Measurements from ENCODE around the gene CNGA4. TPM values are rescaled to one million over a fixed set of nuclear protein-coding genes. Genes with fewer than 3 reads are reported as not detected.

The CNGA4 gene
- total and polyA plus RNA-seq, 2 of the 4 experiments (the other 2 are of a cell fraction), result under 0.01 to 0.12 TPM

GRCh38 chr11:6273188-6273587 is 34.3 kb downstream of the CNGA4 start:
- H3K4ac ChIP-seq (ENCODE audit: low read depth, low read length), result no peak overlapping the region
- in situ Hi-C loops (cut with MboI; ENCODE audit: low sequenced_read_pairs) (no loop called here), intact Hi-C loops (cut with micrococcal nuclease) (no loop called here), dilution Hi-C loops (cut with HindIII; ENCODE audit: low sequenced_read_pairs, unreplicated experiment) (no loop called here)
- H3K14ac ChIP-seq (replicated peaks; ENCODE audit: low read depth, low read length), result no peak overlapping the region
- H4K8ac ChIP-seq (ENCODE audit: low read depth in 2 of 2, low read length in 2 of 2), result no peak overlapping the region
- H3K36me3 ChIP-seq (ENCODE audit: control insufficient read depth, insufficient read depth, low read length), result no peaks in the 10 kb centered on the region
- H2BK20ac ChIP-seq (ENCODE audit: low read depth, low read length), result no peak overlapping the region
- TF ChIP-seq RAD21 (IDR thresholded peaks at IDR 0.05; ENCODE audit: low read length) (no peak), RFX5 (IDR thresholded peaks at IDR 0.05; ENCODE audit: low read depth, low read length) (no peak), MAZ (IDR thresholded peaks at IDR 0.05; ENCODE audit: borderline replicate concordance, low read depth, low read length) (no peak), ELK1 (IDR thresholded peaks at IDR 0.05; ENCODE audit: borderline replicate concordance, low read depth, low read length) (no peak), MXI1 (IDR thresholded peaks at IDR 0.05; ENCODE audit: borderline replicate concordance, low read depth, low read length) (no peak), BHLHE40 (IDR thresholded peaks at IDR 0.05; ENCODE audit: low read depth, low read length) (no peak), FOS (IDR thresholded peaks at IDR 0.05; ENCODE audit: low read depth, low read length) (no peak), NFE2L2 (IDR thresholded peaks at IDR 0.05; ENCODE audit: low read depth, low read length) (no peak), USF2 (IDR thresholded peaks at IDR 0.05; ENCODE audit: low read depth, low read length) (no peak), MAFK (IDR thresholded peaks at IDR 0.05; ENCODE audit: low read depth, low read length) (no peak), SMC3 (IDR thresholded peaks at IDR 0.05; ENCODE audit: low read depth, low read length) (no peak), POLR2A (IDR thresholded peaks at IDR 0.05; ENCODE audit: low read depth, low read length) (no peak), CHD1 (IDR thresholded peaks at IDR 0.05; ENCODE audit: low read depth, low read length) (no peak), RCOR1 (IDR thresholded peaks at IDR 0.05; ENCODE audit: insufficient replicate concordance, low read length) (no peak), CEBPB (IDR thresholded peaks at IDR 0.05; ENCODE audit: low read depth, low read length) (no peak), CTCF (conservative IDR thresholded peaks at IDR 0.05; ENCODE audit: low read depth, low read length) (no peak)
- H4K20me1 ChIP-seq (ENCODE audit: insufficient read depth, low read length), result no peaks in the 10 kb centered on the region
- POLR2A ChIA-PET (ENCODE audit: unreplicated experiment), result interaction anchor here (0.6 kb wide), 1 partner anchor 1707 kb away, joined by 3 read pairs; no protein-coding TSS in a partner anchor
- H3K4me1 ChIP-seq (ENCODE audit: control insufficient read depth, insufficient read depth, low read length), result no peaks in the 10 kb centered on the region
- CTCF ChIA-PET, result interaction anchor here (1.3 kb wide), 1 partner anchor 26 kb away, joined by 3 read pairs; no protein-coding TSS in a partner anchor
- no peak overlapping the region for H4K5ac ChIP-seq (ENCODE audit: low read depth, low read length)
- no CpG with 5 or more reads among the region's 4 CpGs for WGBS, 2 experiments (ENCODE audit: extremely low coverage in 2 of 2, insufficient read length in 1 of 2)
- H3K27me3 ChIP-seq (ENCODE audit: control insufficient read depth, insufficient read depth, low read length), result peaks cover 2% of the 10 kb centered on the region; the same call in 1 of the 2 replicates
- H3K4me3 ChIP-seq (ENCODE audit: insufficient read depth, low read depth, low read length), result no peak overlapping the region
- no peak overlapping the region for H3K27ac ChIP-seq (ENCODE audit: insufficient read depth, low read length)
- no peak overlapping the region for H2AK5ac ChIP-seq (ENCODE audit: low read depth, low read length)
- H3K18ac ChIP-seq (ENCODE audit: low read depth, low read length), result no peak overlapping the region
- no peak overlapping the region for H2BK120ac ChIP-seq (ENCODE audit: low read depth, low read length)
- H3K4me2 ChIP-seq (ENCODE audit: low read depth, low read length), result no peak overlapping the region
- H2AK9ac ChIP-seq (replicated peaks; ENCODE audit: low read depth, low read length, poor library complexity), result no peak overlapping the region
- no TSS peak for BruUV-seq (replicated peaks)
- no peak for DNase-seq
- H3K23ac ChIP-seq (ENCODE audit: low read depth, low read length), result no peak overlapping the region
- no peaks in the 10 kb centered on the region for H3K9me1 ChIP-seq (ENCODE audit: insufficient read depth, low read length)
- H2BK5ac ChIP-seq (ENCODE audit: low read depth, low read length, poor library complexity, severe bottlenecking), result no peak overlapping the region
- H3K56ac ChIP-seq (ENCODE audit: extremely low read depth, insufficient read depth, low read length), result no peak overlapping the region
- no peaks in the 10 kb centered on the region for H3K9me3 ChIP-seq (ENCODE audit: control insufficient read depth, insufficient read depth, low read length)
- H4K91ac ChIP-seq (ENCODE audit: insufficient read depth, low read depth, low read length), result no peak overlapping the region
- no peak overlapping the region for H3K9ac ChIP-seq (ENCODE audit: low read depth, low read length)
- H2BK15ac ChIP-seq (ENCODE audit: low read depth, low read length), result no peak overlapping the region
- H2AFZ ChIP-seq (replicated peaks; ENCODE audit: low read length, poor library complexity), result no peak overlapping the region
- H3K79me1 ChIP-seq (ENCODE audit: low read depth in 1 of 2, low read length in 2 of 2), result no peaks in the 10 kb centered on the region
- ATAC-seq (ENCODE audit: low read depth), result no peak
